CD4-positive, alpha-beta T cell (primary cell): ENCODE results near the gene CDH12. TPM values are rescaled to one million over a fixed set of nuclear protein-coding genes. Genes with fewer than 3 reads are reported as not detected.

Experiments
- ATAC-seq: fragments of 200-7000 bp; cut with Tn5 transposase; one replicate; pipeline ENCODE4 v1.10.0; 2022; ENCODE audit warnings: mild to moderate bottlenecking; ENCODE audit not compliant: poor library complexity
- CTCF ChIA-PET: fragments of 350-600 bp; sonication (Branson Sonifier 250); formaldehyde crosslinking; loops from one replicate; lab custom pipeline; 2021; ENCODE audit warnings: antibody characterized with exemption, inconsistent platforms; lab: Charles Lee
- POLR2A ChIA-PET: fragments of 350-600 bp; sonication (Branson Sonifier 250); formaldehyde crosslinking; loops from one replicate; lab custom pipeline; 2021; ENCODE audit warnings: antibody characterized with exemption, inconsistent platforms; lab: Charles Lee
- DNase-seq, 14 experiments: peaks; one replicate each; pipeline ENCODE4 v3.0.0-alpha.2; 2013 to 2020; ENCODE audit warnings: mixed read lengths in 2 of 14
- H3K27ac ChIP-seq, 2 donors: one replicate each; pipeline versions ENCODE4 v1.5.1 to v1.7.0; 2013; ENCODE audit warnings: low read length in 2 of 2, low read depth in 1 of 2, mild to moderate bottlenecking in 1 of 2
- H3K27me3 ChIP-seq, 2 experiments: 1 replicate in 1 of 2; 2 replicates in 1 of 2; pipeline versions ENCODE4 v1.6.1 to v1.7.0; 2013; ENCODE audit warnings: low read length in 2 of 2, control low read depth in 1 of 2, mild to moderate bottlenecking in 1 of 2, moderate library complexity in 1 of 2; ENCODE audit not compliant: insufficient read depth in 2 of 2, control insufficient read depth in 1 of 2
- H3K36me3 ChIP-seq: one replicate; pipeline ENCODE4 v1.6.1; 2013; ENCODE audit warnings: low read length, control low read depth; ENCODE audit not compliant: insufficient read depth
- H3K4me1 ChIP-seq: one replicate; pipeline ENCODE4 v1.6.1; 2013; ENCODE audit warnings: low read length, control low read depth; ENCODE audit not compliant: insufficient read depth
- H3K4me3 ChIP-seq: one replicate; pipeline ENCODE4 v1.5.1; 2013; ENCODE audit warnings: mild to moderate bottlenecking, low read length, moderate library complexity
- H3K9me3 ChIP-seq, 2 experiments: 1 replicate in 1 of 2; 2 replicates in 1 of 2; pipeline versions ENCODE4 v1.6.1 to v1.7.0; 2013; ENCODE audit warnings: low read length in 2 of 2, mild to moderate bottlenecking in 2 of 2, control low read depth in 1 of 2, moderate library complexity in 1 of 2; ENCODE audit not compliant: control insufficient read depth in 1 of 2, insufficient read depth in 1 of 2
- H3K27ac Mint-ChIP-seq: one replicate; pipeline ENCODE4 v1.8.0; 2020; ENCODE audit warnings: mixed read lengths
- H3K27me3 Mint-ChIP-seq: one replicate; pipeline ENCODE4 v1.8.0; 2021; ENCODE audit warnings: mixed read lengths
- H3K36me3 Mint-ChIP-seq: one replicate; pipeline ENCODE4 v1.8.0; 2021; ENCODE audit warnings: low read depth, mixed read lengths
- H3K4me1 Mint-ChIP-seq: one replicate; pipeline ENCODE4 v1.8.0; 2021; ENCODE audit warnings: low read depth, mixed read lengths
- H3K4me3 Mint-ChIP-seq: one replicate; pipeline ENCODE4 v1.8.0; 2020; ENCODE audit warnings: mild to moderate bottlenecking, mixed read lengths
- H3K9me3 Mint-ChIP-seq: one replicate; pipeline ENCODE4 v1.8.0; 2020; ENCODE audit warnings: mixed read lengths
- intact Hi-C, 2 experiments: fragments of 100-400 bp; cut with DNase I in 1 of 2; cut with micrococcal nuclease in 1 of 2; formaldehyde crosslinking; loops; one replicate each; pipeline versions ENCODE4 v1.15.1 to v1.9.0; 2023 to 2025; cut with DNase I, micrococcal nuclease
- total RNA-seq, 174 experiments: library from RNA in 2 of 174; stranded (reverse) in 2 of 174; gene quantifications; one replicate each; pipeline ENCODE4 v1.2.3 and lab custom pipeline; 2021 to 2026
- TF ChIP-seq, protein P1 (sequence below): fragments of 200-600 bp; IDR thresholded peaks from one replicate; pipeline ENCODE4 v1.8.0; 2022; ENCODE audit warnings: antibody characterized with exemption, mild to moderate bottlenecking

Gene CDH12
- total RNA-seq, 2 experiments from 2014 or later = not detected

DNA sequence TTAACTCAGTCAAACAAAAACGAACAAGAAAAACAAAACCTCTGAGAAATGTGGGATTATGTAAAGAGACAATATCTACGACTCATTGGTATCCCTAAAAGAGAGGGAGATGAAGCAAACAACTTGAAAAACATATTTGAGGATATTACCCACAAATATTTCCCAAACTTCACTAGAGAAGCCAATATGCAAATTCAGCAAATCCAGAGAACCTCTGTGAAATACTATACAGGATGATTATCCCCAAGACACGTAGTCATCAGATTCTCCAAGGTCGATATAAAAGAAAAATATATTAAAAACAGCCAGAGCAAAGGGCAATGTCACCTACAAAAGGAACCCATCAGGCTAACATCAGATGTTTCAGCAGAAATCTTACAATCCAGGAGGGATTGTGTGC lies 226.1 kb downstream of the CDH12 start:
- Histone ChIP-seq H3K27ac (no peak overlapping the region), H3K4me1 (no peaks in the 10 kb centered on the region), H3K36me3 (no peaks in the 10 kb centered on the region), H3K4me3 (no peak overlapping the region), H3K27me3 (no peaks in the 10 kb centered on the region), H3K9me3 (peaks cover 0 to 10% of the 10 kb centered on the region in 2 experiments)
- ChIA-PET POLR2A (no interaction called here), CTCF (no interaction called here)
- intact Hi-C loops = no loop called here
- TF ChIP-seq, protein P1, sequence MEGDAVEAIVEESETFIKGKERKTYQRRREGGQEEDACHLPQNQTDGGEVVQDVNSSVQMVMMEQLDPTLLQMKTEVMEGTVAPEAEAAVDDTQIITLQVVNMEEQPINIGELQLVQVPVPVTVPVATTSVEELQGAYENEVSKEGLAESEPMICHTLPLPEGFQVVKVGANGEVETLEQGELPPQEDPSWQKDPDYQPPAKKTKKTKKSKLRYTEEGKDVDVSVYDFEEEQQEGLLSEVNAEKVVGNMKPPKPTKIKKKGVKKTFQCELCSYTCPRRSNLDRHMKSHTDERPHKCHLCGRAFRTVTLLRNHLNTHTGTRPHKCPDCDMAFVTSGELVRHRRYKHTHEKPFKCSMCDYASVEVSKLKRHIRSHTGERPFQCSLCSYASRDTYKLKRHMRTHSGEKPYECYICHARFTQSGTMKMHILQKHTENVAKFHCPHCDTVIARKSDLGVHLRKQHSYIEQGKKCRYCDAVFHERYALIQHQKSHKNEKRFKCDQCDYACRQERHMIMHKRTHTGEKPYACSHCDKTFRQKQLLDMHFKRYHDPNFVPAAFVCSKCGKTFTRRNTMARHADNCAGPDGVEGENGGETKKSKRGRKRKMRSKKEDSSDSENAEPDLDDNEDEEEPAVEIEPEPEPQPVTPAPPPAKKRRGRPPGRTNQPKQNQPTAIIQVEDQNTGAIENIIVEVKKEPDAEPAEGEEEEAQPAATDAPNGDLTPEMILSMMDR = no peak
- Mint-ChIP-seq H3K4me1 (no peaks in the 10 kb centered on the region), H3K27ac (no peak overlapping the region), H3K36me3 (no peaks in the 10 kb centered on the region), H3K27me3 (no peaks in the 10 kb centered on the region), H3K4me3 (no peak overlapping the region), H3K9me3 (peaks cover 13% of the 10 kb centered on the region)
- DNase-seq (no peak), ATAC-seq (no peak)

DNA sequence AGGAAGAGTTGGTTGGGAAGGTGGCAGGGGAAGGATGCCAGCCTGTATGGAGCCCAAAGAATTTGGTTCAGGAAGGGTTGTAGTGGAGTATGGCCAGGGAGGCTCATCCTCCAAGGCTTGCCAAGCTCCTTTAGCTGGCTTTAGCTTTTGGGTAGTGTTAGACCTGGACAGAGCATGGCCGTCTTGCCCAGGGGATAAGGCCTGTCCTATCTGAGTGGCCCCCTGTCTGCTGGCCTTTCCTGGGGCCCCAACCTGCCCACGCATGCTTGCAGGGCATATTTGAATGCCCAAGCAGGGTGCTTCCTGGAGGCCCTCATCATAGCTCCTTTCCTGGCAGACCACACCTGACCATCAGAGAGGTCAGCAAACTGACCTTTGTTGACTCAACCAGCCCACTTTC lies 227.7 kb downstream of the CDH12 start:
- H3K9me3 ChIP-seq = peaks cover 0 to 10% of the 10 kb centered on the region in 2 experiments
- no peaks in the 10 kb centered on the region for H3K27me3 ChIP-seq
- H3K4me1 ChIP-seq = no peaks in the 10 kb centered on the region
- Mint-ChIP-seq H3K36me3 (no peaks in the 10 kb centered on the region), H3K9me3 (peaks cover 13% of the 10 kb centered on the region), H3K4me1 (no peaks in the 10 kb centered on the region), H3K4me3 (no peak overlapping the region), H3K27me3 (no peaks in the 10 kb centered on the region), H3K27ac (no peak overlapping the region)
- ChIA-PET CTCF (no interaction called here), POLR2A (no interaction called here)
- intact Hi-C loops = no loop called here
- H3K36me3 ChIP-seq = no peaks in the 10 kb centered on the region
- H3K4me3 ChIP-seq = no peak overlapping the region
- TF ChIP-seq, protein P1 = no peak
- ATAC-seq (no peak), DNase-seq (no peak)
- no peak overlapping the region for H3K27ac ChIP-seq

DNA sequence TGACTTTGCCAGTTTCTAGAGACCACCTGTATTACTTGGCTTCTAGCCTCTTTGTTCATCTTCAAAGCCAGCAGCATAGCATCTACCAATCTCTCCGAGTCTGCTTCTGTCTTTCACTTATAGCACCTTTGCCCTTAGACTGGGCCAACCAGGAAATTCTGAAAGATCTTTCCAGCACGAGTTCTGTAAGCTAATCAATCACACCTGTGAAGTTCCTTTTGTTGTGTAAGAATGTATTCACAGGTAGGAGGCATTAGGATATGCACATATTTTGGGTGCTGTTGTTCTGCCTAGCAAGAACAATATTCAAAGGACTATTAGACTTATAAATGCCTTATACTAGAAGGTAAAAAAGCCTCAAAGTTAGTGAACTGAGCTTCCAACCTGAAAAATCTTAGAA lies 232.1 kb downstream of the CDH12 start:
- ChIA-PET POLR2A (no interaction called here), CTCF (no interaction called here)
- DNase-seq (no peak), ATAC-seq (no peak)
- Histone ChIP-seq H3K36me3 (no peaks in the 10 kb centered on the region), H3K9me3 (peaks cover 0 to 9% of the 10 kb centered on the region in 2 experiments), H3K27me3 (no peaks in the 10 kb centered on the region), H3K4me3 (no peak overlapping the region), H3K27ac (no peak overlapping the region), H3K4me1 (no peaks in the 10 kb centered on the region)
- peaks cover 7% of the 10 kb centered on the region for H3K9me3 Mint-ChIP-seq
- intact Hi-C loops = no loop called here
- no peaks in the 10 kb centered on the region for H3K27me3 Mint-ChIP-seq
- TF ChIP-seq, protein P1 = no peak
- H3K4me3 Mint-ChIP-seq = no peak overlapping the region
- no peaks in the 10 kb centered on the region for H3K36me3 Mint-ChIP-seq
- H3K4me1 Mint-ChIP-seq = no peaks in the 10 kb centered on the region
- H3K27ac Mint-ChIP-seq = no peak overlapping the region
